H1 (cell line): ENCODE measurements around the gene POLA2.

Experiments
- EGR1 ChIP-seq: IDR thresholded peaks from 2 replicates; pipeline ENCODE4 v1.6.1; 2011; ENCODE audit warnings: low read depth, low read length, borderline replicate concordance
- EP300 ChIP-seq, 2 experiments: IDR thresholded peaks; 1 replicate in 1 of 2; 2 replicates in 1 of 2; pipeline ENCODE4 v1.6.1; 2011 to 2012; ENCODE audit warnings: low read depth in 2 of 2, low read length in 2 of 2, mild to moderate bottlenecking in 2 of 2, borderline replicate concordance in 1 of 2, inconsistent platforms in 1 of 2, moderate library complexity in 1 of 2
- EZH2 ChIP-seq: fragments of 200-600 bp; sonication (generic); IDR thresholded peaks from 2 replicates; pipeline ENCODE4 v1.7.1; 2012; ENCODE audit warnings: low read depth, mild to moderate bottlenecking, moderate library complexity, low read length, inconsistent platforms; ENCODE audit not compliant: severe bottlenecking
- POLR2A ChIP-seq, 2 experiments: IDR thresholded peaks; 1 replicate in 1 of 2; 2 replicates in 1 of 2; pipeline ENCODE4 v1.6.1; 2011; ENCODE audit warnings: low read depth in 2 of 2, low read length in 2 of 2, mild to moderate bottlenecking in 2 of 2; ENCODE audit errors: control extremely low read depth in 1 of 2
- RFX5 ChIP-seq: IDR thresholded peaks from 2 replicates; pipeline ENCODE4 v1.6.1; 2011; ENCODE audit warnings: low read depth, low read length, improper control_type of control experiment, borderline replicate concordance
- SAP30 ChIP-seq: fragments of 300-600 bp; sonication (generic); IDR thresholded peaks from 2 replicates; pipeline ENCODE4 v1.7.1; 2012; ENCODE audit warnings: low read length, moderate library complexity, mild to moderate bottlenecking, inconsistent platforms; ENCODE audit not compliant: insufficient read depth, insufficient replicate concordance
- SP1 ChIP-seq: IDR thresholded peaks from 2 replicates; pipeline ENCODE4 v1.6.1; 2011; ENCODE audit warnings: low read depth, low read length
- SUZ12 ChIP-seq: fragments of 200-600 bp; sonication (generic); IDR thresholded peaks from 2 replicates; pipeline ENCODE4 v1.6.1; 2012; ENCODE audit warnings: mild to moderate bottlenecking, inconsistent platforms, low read length, moderate library complexity, mixed read lengths
- TEAD4 ChIP-seq: IDR thresholded peaks from 2 replicates; pipeline ENCODE4 v1.6.1; 2012; ENCODE audit warnings: low read depth, low read length, inconsistent platforms, mixed read lengths
- TF ChIP-seq, protein P1 (sequence below), 3 experiments: IDR thresholded peaks; 1 replicate in 2 of 3; 2 replicates in 1 of 3; pipeline versions ENCODE4 v1.5.1 to v1.6.1; 2011; ENCODE audit warnings: low read length in 3 of 3, mild to moderate bottlenecking in 3 of 3, inconsistent platforms in 2 of 3, low read depth in 1 of 3, moderate library complexity in 1 of 3; ENCODE audit not compliant: insufficient read depth in 1 of 3; ENCODE audit errors: control extremely low read depth in 1 of 3
- TF ChIP-seq, protein P2 (sequence below): IDR thresholded peaks from 2 replicates; pipeline ENCODE4 v1.6.1; 2012; ENCODE audit warnings: inconsistent platforms

DNA sequence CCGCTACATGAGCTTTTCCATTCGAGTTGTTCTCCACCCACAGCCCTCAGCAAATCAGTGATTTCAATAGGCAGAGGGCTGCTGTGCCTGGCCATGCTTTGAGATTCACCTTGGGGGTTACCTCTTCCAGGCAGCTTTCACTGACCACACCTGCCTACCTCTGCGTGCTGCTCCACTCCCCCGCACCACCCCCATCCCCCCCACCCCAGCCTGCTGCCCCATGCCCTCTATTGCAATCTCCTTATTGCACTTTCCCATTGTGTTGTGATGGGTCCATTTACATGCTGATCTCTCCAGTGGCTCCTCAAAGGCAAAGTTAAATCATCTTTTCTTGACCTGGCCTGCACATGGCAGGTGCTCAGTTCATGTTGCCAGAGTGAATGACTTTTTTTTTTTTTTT lies 18.0 kb upstream of the POLA2 start:
- no peak for TF ChIP-seq EP300 (IDR thresholded peaks at IDR 0.05; ENCODE audit: borderline replicate concordance in 1 of 2, low read depth in 2 of 2, low read length in 2 of 2)
- TF ChIP-seq, protein P1, sequence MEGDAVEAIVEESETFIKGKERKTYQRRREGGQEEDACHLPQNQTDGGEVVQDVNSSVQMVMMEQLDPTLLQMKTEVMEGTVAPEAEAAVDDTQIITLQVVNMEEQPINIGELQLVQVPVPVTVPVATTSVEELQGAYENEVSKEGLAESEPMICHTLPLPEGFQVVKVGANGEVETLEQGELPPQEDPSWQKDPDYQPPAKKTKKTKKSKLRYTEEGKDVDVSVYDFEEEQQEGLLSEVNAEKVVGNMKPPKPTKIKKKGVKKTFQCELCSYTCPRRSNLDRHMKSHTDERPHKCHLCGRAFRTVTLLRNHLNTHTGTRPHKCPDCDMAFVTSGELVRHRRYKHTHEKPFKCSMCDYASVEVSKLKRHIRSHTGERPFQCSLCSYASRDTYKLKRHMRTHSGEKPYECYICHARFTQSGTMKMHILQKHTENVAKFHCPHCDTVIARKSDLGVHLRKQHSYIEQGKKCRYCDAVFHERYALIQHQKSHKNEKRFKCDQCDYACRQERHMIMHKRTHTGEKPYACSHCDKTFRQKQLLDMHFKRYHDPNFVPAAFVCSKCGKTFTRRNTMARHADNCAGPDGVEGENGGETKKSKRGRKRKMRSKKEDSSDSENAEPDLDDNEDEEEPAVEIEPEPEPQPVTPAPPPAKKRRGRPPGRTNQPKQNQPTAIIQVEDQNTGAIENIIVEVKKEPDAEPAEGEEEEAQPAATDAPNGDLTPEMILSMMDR (IDR thresholded peaks at IDR 0.05; ENCODE audit: control extremely low read depth in 1 of 3, insufficient read depth in 1 of 3, low read depth in 1 of 3, low read length in 3 of 3), result no peak
- TF ChIP-seq, protein P2, sequence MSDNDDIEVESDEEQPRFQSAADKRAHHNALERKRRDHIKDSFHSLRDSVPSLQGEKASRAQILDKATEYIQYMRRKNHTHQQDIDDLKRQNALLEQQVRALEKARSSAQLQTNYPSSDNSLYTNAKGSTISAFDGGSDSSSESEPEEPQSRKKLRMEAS, result no peak
- no peak for TF ChIP-seq SAP30
- TF ChIP-seq POLR2A (IDR thresholded peaks at IDR 0.05; ENCODE audit: control extremely low read depth in 1 of 2, low read depth in 2 of 2, low read length in 2 of 2), result no peak
- no peak for TF ChIP-seq SP1
- TF ChIP-seq EZH2, result no peak
- TF ChIP-seq RFX5, result no peak
- TF ChIP-seq SUZ12, result no peak
- TF ChIP-seq EGR1, result no peak; the same call in 1 of the 2 replicates
- TF ChIP-seq TEAD4, result no peak
